HG02571 (cell line): ENCODE measurements around the gene CD14.
"Not testable (repeated sequence)": the region's sequence is repeated elsewhere in the genome, so short reads cannot be mapped to it uniquely, and the experiment has no call there.

Experiments used
- ATAC-seq: cut with Tn5 transposase; IDR thresholded peaks from one replicate; pipeline ENCODE4 v1.9.1; 2021; ENCODE audit warnings: mild to moderate bottlenecking, moderate library complexity; ENCODE audit not compliant: unreplicated experiment

Gene CD14

GRCh38 chr5:140633021-140633471 lies at the start of gene CD14:
Gene CD14, minus strand, starts transcription at chr5:140633175. Its CDS starts 104 bp downstream, at chr5:140633071.
- ATAC-seq: no peak

GRCh38 chr5:140678993-140679392 lies 46.0 kb upstream of the CD14 start:
- ATAC-seq: no peak

- ATAC-seq: no peak
Measured at GRCh38 chr5:140677947-140678346, 45.0 kb upstream of the CD14 start.

GRCh38 chr5:140674629-140675028 lies 41.7 kb upstream of the CD14 start:
- ATAC-seq: no peak

- ATAC-seq: no peak
Measured at GRCh38 chr5:140674211-140674610, 41.2 kb upstream of the CD14 start.

- no peak for ATAC-seq
Measured at GRCh38 chr5:140673187-140673976, 40.4 kb upstream of the CD14 start, which contains the start of gene DND1. Gene DND1, minus strand, starts transcription at chr5:140673576. Its CDS starts 34 bp downstream, at chr5:140673542.

- no peak for ATAC-seq
Measured at GRCh38 chr5:140672455-140673186, 39.6 kb upstream of the CD14 start.

GRCh38 chr5:140671472-140672125 lies 38.6 kb upstream of the CD14 start:
- ATAC-seq: no peak

- not testable (repeated sequence) for ATAC-seq
Measured at GRCh38 chr5:140671035-140671434, 38.1 kb upstream of the CD14 start.

GRCh38 chr5:140664359-140665119 lies 31.6 kb upstream of the CD14 start, which contains the start of gene WDR55:
Gene WDR55, plus strand, starts transcription at chr5:140664904. Its CDS starts 9 bp downstream, at chr5:140664913.
- ATAC-seq: peak; percentile 96

- no peak for ATAC-seq
Measured at GRCh38 chr5:140664030-140664358, 31.0 kb upstream of the CD14 start.

GRCh38 chr5:140660371-140660770 lies 27.4 kb upstream of the CD14 start:
- not testable (repeated sequence) for ATAC-seq

GRCh38 chr5:140658870-140659269 lies 25.9 kb upstream of the CD14 start:
- ATAC-seq: no peak

- ATAC-seq: peak; percentile 27
Measured at GRCh38 chr5:140647042-140647419, 14.1 kb upstream of the CD14 start.

- no peak for ATAC-seq
Measured at GRCh38 chr5:140642718-140643117, 9.7 kb upstream of the CD14 start.

GRCh38 chr5:140641716-140642115 lies 8.7 kb upstream of the CD14 start:
- no peak for ATAC-seq

GRCh38 chr5:140639148-140639981 lies 6.4 kb upstream of the CD14 start, which contains the start of gene TMCO6:
Gene TMCO6, plus strand, starts transcription at chr5:140639451. Its CDS starts 77 bp downstream, at chr5:140639528.
- ATAC-seq: peak; percentile 92

GRCh38 chr5:140638898-140639147 lies 5.8 kb upstream of the CD14 start:
- not testable (repeated sequence) for ATAC-seq

- no peak for ATAC-seq
Measured at GRCh38 chr5:140637371-140638100, 4.6 kb upstream of the CD14 start.
